Measurements from ENCODE around the gene NIF3L1. TPM values are rescaled to one million over a fixed set of nuclear protein-coding genes. Genes with fewer than 3 reads are reported as not detected.
A peak's percentile ranks its signal among the peaks of the same experiment; 100 is the strongest.
"Not testable (repeated sequence)": the region's sequence is repeated elsewhere in the genome, so short reads cannot be mapped to it uniquely, and the experiment has no call there.

Gene NIF3L1
- total RNA-seq, 4 donors from 2014 or later: 7.4 to 27.5 (median 18.0) TPM

DNA sequence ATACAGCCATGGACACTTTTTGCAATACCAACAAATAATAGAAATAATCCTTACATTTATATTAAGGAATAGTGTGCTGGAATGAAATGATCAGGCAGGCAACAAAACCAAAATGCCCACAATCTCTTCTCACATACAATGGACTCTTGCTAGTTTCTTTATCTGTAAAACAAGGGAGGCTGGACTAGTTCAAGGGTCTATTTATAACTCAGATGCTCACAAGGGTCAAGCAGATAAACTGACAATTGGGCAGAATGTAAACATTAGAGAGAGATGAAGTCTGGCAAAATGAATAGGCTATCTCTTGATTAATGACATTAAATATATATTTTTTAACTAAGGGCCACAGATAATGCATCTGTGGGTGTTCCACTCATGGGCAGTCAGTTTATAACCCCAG lies 11.7 kb upstream of the NIF3L1 start:
- DNase-seq: no peak
- peaks cover 0 to 86% (median 0%) of the 10 kb centered on the region in 3 donors for H3K36me3 ChIP-seq
- peaks cover 0 to 4% (median 0%) of the 10 kb centered on the region in 4 donors for H3K4me1 ChIP-seq
- no peak overlapping the region for H3K27ac ChIP-seq
- no peak for TF ChIP-seq POLR2A (IDR thresholded peaks at IDR 0.05)
- TF ChIP-seq, protein P1, sequence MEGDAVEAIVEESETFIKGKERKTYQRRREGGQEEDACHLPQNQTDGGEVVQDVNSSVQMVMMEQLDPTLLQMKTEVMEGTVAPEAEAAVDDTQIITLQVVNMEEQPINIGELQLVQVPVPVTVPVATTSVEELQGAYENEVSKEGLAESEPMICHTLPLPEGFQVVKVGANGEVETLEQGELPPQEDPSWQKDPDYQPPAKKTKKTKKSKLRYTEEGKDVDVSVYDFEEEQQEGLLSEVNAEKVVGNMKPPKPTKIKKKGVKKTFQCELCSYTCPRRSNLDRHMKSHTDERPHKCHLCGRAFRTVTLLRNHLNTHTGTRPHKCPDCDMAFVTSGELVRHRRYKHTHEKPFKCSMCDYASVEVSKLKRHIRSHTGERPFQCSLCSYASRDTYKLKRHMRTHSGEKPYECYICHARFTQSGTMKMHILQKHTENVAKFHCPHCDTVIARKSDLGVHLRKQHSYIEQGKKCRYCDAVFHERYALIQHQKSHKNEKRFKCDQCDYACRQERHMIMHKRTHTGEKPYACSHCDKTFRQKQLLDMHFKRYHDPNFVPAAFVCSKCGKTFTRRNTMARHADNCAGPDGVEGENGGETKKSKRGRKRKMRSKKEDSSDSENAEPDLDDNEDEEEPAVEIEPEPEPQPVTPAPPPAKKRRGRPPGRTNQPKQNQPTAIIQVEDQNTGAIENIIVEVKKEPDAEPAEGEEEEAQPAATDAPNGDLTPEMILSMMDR (IDR thresholded peaks at IDR 0.05): no peak
- no peak overlapping the region for H3K4me3 ChIP-seq
- no peaks in the 10 kb centered on the region for H3K27me3 ChIP-seq
- no peaks in the 10 kb centered on the region for H3K9me3 ChIP-seq

DNA sequence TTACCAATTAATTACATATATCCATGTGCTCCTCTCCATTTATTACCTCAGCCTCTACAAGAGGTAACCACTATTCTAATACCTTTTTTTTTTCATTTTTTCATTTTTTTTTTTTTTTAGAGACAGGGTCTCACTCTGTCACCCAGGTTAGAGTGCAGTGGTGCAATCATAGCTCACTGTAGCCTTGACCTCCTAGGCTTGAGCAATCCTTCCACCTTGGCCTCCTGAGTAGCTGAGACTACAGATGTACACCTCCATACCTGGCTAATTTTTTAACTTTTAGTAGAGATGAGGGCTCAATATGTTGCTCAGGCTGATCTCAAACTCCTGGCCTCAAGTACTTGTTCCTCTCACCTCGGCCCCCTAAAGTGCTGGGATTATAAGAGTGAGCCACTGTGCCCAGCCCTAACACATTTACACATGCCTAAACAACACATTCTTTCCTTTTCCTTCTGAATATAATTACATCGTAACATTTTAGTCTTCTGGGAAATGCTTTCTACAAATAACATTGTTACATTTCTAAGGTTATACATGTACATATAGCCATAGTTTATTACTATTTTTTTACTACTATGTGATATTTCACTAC lies 10.8 kb upstream of the NIF3L1 start:
- H3K36me3 ChIP-seq: peaks cover 0 to 87% (median 0%) of the 10 kb centered on the region in 3 donors
- H3K9me3 ChIP-seq: no peaks in the 10 kb centered on the region
- TF ChIP-seq, protein P1 (IDR thresholded peaks at IDR 0.05): no peak
- TF ChIP-seq POLR2A (IDR thresholded peaks at IDR 0.05): no peak
- no peak overlapping the region for H3K4me3 ChIP-seq
- peaks cover 0 to 4% (median 0%) of the 10 kb centered on the region in 4 donors for H3K4me1 ChIP-seq
- no peak for DNase-seq
- H3K27me3 ChIP-seq: no peaks in the 10 kb centered on the region
- no peak overlapping the region for H3K27ac ChIP-seq

DNA sequence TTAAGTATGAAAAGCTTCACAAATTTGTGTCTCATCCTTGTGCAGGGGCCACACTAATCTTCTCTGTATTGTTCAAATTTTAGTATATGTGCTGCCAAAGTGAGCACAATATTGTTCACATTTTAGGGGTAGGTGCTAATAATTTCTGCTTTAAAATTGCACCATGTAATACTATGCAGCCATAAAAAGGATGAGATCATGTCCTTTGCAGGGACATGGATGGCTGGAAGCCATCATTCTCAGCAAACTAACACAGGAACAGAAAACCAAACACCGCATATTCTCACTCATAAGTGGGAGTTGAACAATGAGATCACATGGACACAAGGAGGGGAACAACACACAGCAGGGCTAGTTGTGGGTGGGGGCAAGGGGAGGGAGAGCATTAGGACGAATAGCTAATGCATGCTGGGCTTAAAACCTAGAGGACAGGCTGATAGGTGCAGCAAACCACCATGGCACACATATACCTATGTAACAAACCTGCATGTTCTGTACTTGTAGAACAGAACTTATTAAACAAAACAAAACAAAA lies 7.4 kb upstream of the NIF3L1 start:
- H3K4me1 ChIP-seq, H3K9me3 ChIP-seq, H3K27me3 ChIP-seq, DNase-seq, H3K4me3 ChIP-seq, H3K27ac ChIP-seq: not testable (repeated sequence)
- peaks cover 0 to 76% (median 0%) of the 10 kb centered on the region in 3 donors for H3K36me3 ChIP-seq

DNA sequence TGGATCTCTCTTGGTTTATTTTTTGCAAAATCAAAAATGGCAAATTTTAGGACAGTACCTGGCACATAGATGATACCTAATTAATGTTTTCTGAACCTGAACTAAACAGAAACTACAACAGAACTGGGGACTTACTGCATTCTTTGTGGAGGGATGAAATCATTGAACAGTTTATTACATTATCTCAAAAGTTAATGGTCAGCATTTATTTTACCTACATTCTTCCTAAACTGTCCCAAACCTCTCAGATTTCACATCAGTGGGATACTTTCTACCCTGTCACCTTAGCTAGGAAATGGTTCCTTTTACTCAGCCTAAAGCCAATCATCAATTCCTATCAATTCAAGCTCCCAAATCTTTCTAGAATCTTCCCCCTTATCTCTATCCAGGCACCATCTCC lies 10.3 kb downstream of the NIF3L1 start:
- DNase-seq: no peak
- Histone ChIP-seq H3K27me3 (no peaks in the 10 kb centered on the region), H3K36me3 (peaks cover 0 to 78% (median 3%) of the 10 kb centered on the region in 3 donors), H3K4me3 (no peak overlapping the region), H3K9me3 (no peaks in the 10 kb centered on the region), H3K4me1 (no peaks in the 10 kb centered on the region), H3K27ac (no peak overlapping the region)
- TF ChIP-seq, protein P1 (IDR thresholded peaks at IDR 0.05): no peak
- no peak for TF ChIP-seq POLR2A (IDR thresholded peaks at IDR 0.05)

DNA sequence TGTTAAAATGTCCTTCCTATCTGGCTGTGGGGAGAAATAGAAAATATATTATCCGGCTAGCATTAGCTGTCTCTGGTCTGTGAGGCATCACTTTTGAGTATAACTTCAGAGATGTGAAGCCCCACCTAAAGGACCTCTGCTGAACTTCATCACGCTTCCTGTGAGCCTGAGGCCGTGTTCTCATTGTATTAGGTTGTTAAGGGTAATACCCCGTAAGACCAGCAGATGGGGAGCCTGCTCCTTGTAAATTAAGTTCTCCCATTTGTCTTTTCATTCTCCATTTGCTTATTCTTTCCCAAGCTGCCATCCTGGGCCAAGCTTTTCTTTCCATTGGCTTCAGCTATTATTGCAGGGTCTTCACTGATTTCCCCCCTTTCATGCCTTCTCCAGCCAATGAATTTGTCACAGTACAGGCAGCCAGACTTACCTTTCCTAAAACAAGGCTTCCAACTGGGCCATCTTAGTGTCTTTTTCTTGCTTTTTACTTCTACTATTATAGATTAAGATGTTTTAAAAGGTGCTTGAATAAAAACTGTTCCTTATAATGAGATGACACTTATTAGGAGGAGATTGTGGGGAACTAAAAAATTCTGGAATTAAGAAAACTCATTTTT lies 12.4 kb downstream of the NIF3L1 start:
- H3K36me3 ChIP-seq: peaks cover 0 to 66% (median 0%) of the 10 kb centered on the region in 3 donors
- peak in 2 of 3 donors; percentile 75 to 87 for DNase-seq

More for the DNA sequence above, 12.4 kb downstream of the NIF3L1 start:
- Histone ChIP-seq H3K27ac (no peak overlapping the region), H3K4me3 (no peak overlapping the region), H3K9me3 (no peaks in the 10 kb centered on the region), H3K4me1 (no peaks in the 10 kb centered on the region), H3K27me3 (no peaks in the 10 kb centered on the region)
- TF ChIP-seq, protein P1 (IDR thresholded peaks at IDR 0.05): peak; percentile 66 to 94 (median 89)
- TF ChIP-seq POLR2A (IDR thresholded peaks at IDR 0.05): no peak
